ENCODE data around the gene GPX2. TPM values are rescaled to one million over a fixed set of nuclear protein-coding genes. Genes with fewer than 3 reads are reported as not detected.

The GPX2 gene
- total RNA-seq, 4 donors from 2014 or later, result 0.49 to 1.4 (median 0.61) TPM; not detected in 1

DNA sequence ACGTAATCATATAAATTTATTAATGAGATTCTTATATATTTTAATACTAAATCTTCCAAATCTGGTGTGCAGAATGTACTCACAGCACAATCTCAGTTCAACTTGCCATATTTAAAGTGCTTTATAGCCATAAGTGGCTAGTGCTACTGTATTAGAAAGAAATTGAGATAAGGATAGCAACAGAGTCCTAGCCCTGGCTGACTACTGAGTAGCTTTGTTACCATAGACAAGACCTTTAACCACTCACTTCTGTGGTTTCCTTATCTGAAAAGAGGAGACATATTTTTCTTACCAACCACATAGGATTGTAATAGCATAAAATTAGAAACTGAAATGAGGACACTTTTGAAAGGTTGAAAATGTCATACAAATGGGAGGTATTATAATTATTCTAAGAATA lies 30.3 kb downstream of the GPX2 start:
- in situ Hi-C loops (cut with MboI; ENCODE audit: low sequenced_read_pairs in 4 of 4) (loop anchor here in 1 of 4 donors (10.0 kb wide), 1 partner anchor 73 kb away; the partner anchor contains the start of gene FNTB), intact Hi-C loops (cut with DNase I; ENCODE audit: low total_unique reads) (loop anchor here (5.0 to 10.0 kb wide), 2 partner anchors 407 to 500 kb away; partner anchors contain the start of genes FUT8, ZBTB1 and ZBTB25)
- no peaks in the 10 kb centered on the region for H3K27me3 ChIP-seq
- no peaks in the 10 kb centered on the region for H3K36me3 ChIP-seq
- no peak for DNase-seq
- H3K4me1 ChIP-seq, result peaks cover 18 to 19% of the 10 kb centered on the region in 2 donors
- H3K4me3 ChIP-seq, result no peak overlapping the region
- no peak for ATAC-seq
- no peak overlapping the region for H3K27ac ChIP-seq
- no peak for TF ChIP-seq CTCF (IDR thresholded peaks at IDR 0.05 in 4 of 5, conservative IDR thresholded peaks at IDR 0.05 in 1 of 5)
- no peak for TF ChIP-seq POLR2A (IDR thresholded peaks at IDR 0.05)
- no peaks in the 10 kb centered on the region for H3K9me3 ChIP-seq

GRCh38 chr14:64910847-64911495 lies 31.6 kb downstream of the GPX2 start:
- Histone ChIP-seq H3K4me1 (peaks cover 12 to 14% of the 10 kb centered on the region in 2 donors), H3K4me3 (no peak overlapping the region), H3K27me3 (no peaks in the 10 kb centered on the region), H3K9me3 (no peaks in the 10 kb centered on the region), H3K27ac (no peak overlapping the region), H3K36me3 (no peaks in the 10 kb centered on the region)
- ATAC-seq (no peak), DNase-seq (no peak)
- intact Hi-C loops (cut with DNase I; ENCODE audit: low total_unique reads) (loop anchor here (5.0 to 10.0 kb wide), 2 partner anchors 406 to 501 kb away; partner anchors contain the start of genes FUT8, ZBTB1 and ZBTB25), in situ Hi-C loops (cut with MboI; ENCODE audit: low sequenced_read_pairs in 4 of 4) (loop anchor here in 1 of 4 donors (10.0 kb wide), 1 partner anchor 74 kb away; the partner anchor contains the start of gene FNTB)
- TF ChIP-seq POLR2A (IDR thresholded peaks at IDR 0.05) (no peak), CTCF (IDR thresholded peaks at IDR 0.05 in 4 of 5, conservative IDR thresholded peaks at IDR 0.05 in 1 of 5) (peak in 2 of 5 experiments; percentile 28 to 49)

DNA sequence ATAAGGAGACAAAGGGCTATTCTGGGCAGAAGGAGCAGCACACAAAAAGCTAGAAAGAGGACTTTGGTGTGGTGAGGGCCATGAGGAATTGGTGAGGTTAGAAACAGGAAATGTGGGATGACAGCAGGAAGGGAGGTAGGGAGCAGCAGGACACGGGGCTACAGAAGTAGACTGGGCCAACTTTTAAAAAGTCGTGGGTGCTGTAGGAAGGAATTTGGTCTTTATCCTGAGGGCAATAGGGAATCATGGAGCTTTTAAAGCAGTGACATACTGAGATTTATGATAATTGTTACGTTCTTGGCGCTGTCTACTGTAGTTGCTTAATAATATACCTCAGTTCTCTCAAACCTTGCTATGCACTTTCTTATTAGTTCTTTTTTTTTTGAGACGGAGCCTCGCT lies 36.5 kb downstream of the GPX2 start:
- H3K4me1 ChIP-seq, result no peaks in the 10 kb centered on the region
- TF ChIP-seq CTCF (IDR thresholded peaks at IDR 0.05 in 4 of 5, conservative IDR thresholded peaks at IDR 0.05 in 1 of 5), result no peak
- TF ChIP-seq POLR2A (IDR thresholded peaks at IDR 0.05), result no peak
- H3K9me3 ChIP-seq, result no peaks in the 10 kb centered on the region
- DNase-seq (no peak), ATAC-seq (no peak)
- H3K36me3 ChIP-seq, result no peaks in the 10 kb centered on the region
- no peak overlapping the region for H3K4me3 ChIP-seq
- intact Hi-C loops (cut with DNase I; ENCODE audit: low total_unique reads) (no loop called here), in situ Hi-C loops (cut with MboI; ENCODE audit: low sequenced_read_pairs in 4 of 4) (no loop called here)
- H3K27ac ChIP-seq, result no peak overlapping the region
- no peaks in the 10 kb centered on the region for H3K27me3 ChIP-seq

- H3K36me3 ChIP-seq, result no peaks in the 10 kb centered on the region
- TF ChIP-seq POLR2A (IDR thresholded peaks at IDR 0.05) (no peak), CTCF (IDR thresholded peaks at IDR 0.05 in 4 of 5, conservative IDR thresholded peaks at IDR 0.05 in 1 of 5) (no peak)
- no peaks in the 10 kb centered on the region for H3K27me3 ChIP-seq
- intact Hi-C loops (cut with DNase I; ENCODE audit: low total_unique reads) (no loop called here), in situ Hi-C loops (cut with MboI; ENCODE audit: low sequenced_read_pairs in 4 of 4) (loop anchor here in 1 of 4 donors (10.0 kb wide), 1 partner anchor 225 kb away; no protein-coding TSS in a partner anchor)
- no peaks in the 10 kb centered on the region for H3K9me3 ChIP-seq
- H3K4me3 ChIP-seq, result no peak overlapping the region
- ATAC-seq, result no peak
- no peak overlapping the region for H3K27ac ChIP-seq
- no peak for DNase-seq
- no peaks in the 10 kb centered on the region for H3K4me1 ChIP-seq
These were observed 42.6 kb downstream of the GPX2 start for GRCh38 chr14:64899958-64900357.

Measured in gastrocnemius medialis (tissue), 4 donors.